ENCODE measurements around the gene ZNF687.
"Not testable (repeated sequence)": the region's sequence is repeated elsewhere in the genome, so short reads cannot be mapped to it uniquely, and the experiment has no call there.

The ZNF687 gene

DNA sequence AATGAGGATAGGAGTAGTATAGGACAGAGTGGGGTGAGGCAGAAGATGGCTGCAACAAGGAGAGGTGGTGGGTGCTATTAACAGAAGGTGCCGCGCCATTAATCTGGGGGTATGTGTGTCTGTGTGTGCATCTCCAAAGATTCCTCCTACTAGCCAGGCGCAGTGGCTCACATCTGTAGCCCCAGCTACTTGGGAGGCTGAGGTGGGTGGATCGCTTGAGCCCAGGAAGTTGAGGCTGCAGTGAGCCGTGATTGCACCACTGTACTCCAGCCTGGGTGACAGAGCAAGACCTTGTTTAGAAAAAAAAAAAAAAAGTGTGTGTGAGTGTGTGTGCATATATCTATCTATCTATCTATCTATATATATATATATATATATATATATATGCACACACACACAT, 6.8 kb upstream of the ZNF687 start:
- DNase-seq (ENCODE audit: extremely low read depth in 1 of 2, low read depth in 1 of 2), result not testable (repeated sequence)

DNA sequence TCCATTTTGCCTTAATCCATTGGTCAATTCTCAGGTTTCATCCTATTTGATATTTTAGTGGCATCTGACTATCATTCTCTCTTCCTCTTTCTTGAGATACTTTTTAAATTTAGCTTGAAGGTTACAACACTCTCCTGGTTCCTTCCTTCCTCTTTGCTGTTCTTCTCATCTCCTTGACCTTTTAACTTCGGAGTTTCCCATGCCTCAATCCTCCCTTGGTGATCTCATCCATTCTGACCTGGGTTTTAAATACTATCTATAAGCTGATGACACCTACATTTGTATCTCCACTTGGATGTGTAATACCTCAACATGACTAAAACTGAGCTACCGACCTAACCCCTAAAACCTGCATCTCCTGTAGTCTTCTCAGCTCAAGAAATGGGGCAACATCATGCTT, 4.8 kb upstream of the ZNF687 start:
- DNase-seq (ENCODE audit: extremely low read depth in 1 of 2, low read depth in 1 of 2), result no peak

DNA sequence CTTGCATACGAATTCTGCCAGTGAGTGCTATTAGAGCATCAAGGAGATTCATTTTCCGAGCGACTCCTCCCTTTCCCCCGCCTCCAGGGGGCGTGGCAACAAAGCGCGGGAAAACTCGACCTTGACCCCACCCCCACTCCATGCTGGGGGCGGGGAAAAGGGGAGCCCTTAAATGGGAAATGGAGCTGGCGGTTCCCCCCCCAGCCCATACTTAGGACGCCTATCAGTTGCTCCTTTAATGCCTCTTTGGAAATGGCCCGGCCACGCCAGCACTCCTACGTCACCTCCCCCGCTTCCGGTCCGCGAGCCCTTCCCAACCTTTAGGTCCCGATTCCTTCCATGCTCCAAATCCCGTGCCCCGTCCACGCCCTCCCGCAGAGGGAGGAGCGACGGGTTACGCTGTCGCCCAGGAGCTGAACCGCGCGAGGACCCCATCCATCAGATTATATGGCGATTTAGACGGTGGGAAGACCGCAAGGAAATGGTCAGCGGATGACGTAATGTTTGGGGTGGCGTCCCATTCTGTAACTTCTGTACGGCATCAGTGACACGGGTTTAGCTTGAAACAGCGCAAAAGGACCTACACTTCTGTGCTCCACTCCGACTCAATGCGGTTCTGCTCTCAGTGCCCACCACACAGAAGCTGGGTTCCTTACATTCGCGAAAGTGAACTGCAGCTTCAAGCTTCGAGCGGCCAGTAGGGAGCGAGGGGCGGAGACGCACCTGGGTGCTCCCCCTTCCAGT, 702 bp upstream of the ZNF687 start:
- peak; percentile 90 to 91 for DNase-seq (ENCODE audit: extremely low read depth in 1 of 2, low read depth in 1 of 2)

DNA sequence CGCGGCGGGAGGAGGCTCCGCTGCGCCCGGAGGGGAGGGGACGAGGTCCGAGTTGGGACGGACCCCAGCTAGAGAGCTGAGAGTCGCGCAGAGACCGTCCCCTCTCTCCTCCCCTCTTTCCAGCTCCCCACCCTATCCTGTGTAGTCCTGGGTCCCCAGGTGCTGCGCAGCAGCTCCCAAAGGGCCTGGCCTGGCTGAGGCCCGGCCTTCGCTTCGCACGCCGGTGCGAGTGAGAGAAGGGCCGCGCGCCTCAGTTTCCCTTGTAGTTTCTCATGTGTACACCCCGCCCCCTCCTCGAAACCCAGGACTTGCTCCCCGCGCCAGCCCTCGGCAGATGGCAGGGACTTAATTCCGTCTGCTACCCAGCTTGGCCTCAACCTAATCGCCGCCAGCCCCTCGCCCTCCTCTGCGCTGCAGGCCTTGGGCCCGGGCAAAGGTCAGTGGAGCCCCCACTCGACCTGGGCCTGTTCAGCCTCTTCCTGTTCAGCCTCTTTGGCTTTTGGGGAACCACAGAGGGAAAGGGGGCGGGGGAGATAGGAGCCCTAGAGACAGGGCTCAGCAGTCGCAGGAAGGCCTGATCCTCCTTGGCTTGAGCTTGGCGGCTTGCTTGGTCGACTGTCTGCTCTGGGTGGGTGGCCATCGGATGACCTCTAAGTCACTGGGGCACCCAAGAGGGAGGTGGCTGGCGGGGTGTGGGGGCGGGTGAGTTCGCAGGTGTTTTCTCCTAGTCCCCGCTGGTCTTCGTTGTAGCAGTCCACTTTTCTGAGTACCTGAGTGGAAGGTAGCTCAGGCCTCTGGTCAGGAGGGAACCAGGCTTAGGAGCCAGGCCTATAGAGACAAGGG, 1.0 kb downstream of the ZNF687 start:
- no peak for DNase-seq (ENCODE audit: extremely low read depth in 1 of 2, low read depth in 1 of 2)

- no peak for DNase-seq (ENCODE audit: extremely low read depth in 1 of 2, low read depth in 1 of 2)
Observed at GRCh38 chr1:151284013-151284577, 2.0 kb downstream of the ZNF687 start.

GRCh38 chr1:151286619-151287340, 4.7 kb downstream of the ZNF687 start:
- no peak for DNase-seq (ENCODE audit: extremely low read depth in 1 of 2, low read depth in 1 of 2)

DNA sequence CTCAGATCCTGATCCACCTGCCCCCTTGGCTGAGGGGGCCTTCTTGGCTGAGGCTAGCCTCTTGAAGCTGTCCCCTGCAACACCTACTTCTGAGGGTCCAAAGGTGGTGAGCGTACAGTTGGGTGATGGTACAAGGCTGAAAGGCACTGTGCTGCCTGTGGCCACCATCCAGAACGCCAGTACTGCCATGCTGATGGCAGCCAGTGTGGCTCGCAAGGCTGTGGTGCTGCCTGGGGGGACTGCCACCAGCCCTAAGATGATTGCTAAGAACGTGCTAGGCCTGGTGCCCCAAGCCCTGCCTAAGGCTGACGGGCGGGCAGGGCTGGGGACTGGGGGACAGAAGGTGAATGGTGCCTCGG, 5.2 kb downstream of the ZNF687 start:
- DNase-seq (ENCODE audit: extremely low read depth in 1 of 2, low read depth in 1 of 2), result no peak

DNA sequence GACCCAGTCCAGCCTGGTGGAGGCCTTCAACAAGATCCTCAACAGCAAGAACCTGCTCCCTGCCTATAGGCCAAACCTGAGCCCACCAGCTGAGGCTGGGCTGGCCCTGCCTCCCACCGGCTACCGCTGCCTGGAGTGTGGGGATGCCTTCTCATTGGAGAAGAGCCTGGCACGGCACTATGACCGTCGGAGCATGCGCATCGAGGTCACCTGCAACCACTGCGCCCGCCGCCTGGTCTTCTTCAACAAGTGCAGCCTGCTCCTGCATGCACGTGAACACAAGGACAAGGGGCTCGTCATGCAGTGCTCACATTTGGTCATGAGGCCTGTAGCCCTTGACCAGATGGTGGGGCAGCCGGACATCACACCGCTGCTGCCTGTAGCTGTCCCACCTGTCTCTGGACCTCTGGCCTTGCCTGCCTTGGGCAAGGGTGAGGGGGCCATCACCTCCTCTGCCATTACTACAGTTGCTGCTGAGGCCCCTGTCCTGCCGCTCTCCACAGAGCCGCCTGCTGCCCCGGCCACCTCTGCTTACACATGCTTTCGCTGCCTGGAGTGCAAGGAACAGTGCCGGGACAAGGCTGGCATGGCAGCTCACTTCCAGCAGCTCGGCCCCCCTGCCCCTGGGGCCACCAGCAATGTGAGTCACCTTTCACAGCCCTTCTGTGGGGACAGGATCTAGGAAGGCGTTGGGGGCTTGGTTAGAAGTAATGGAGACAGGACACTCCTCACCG, 5.8 kb downstream of the ZNF687 start:
- DNase-seq (ENCODE audit: extremely low read depth in 1 of 2, low read depth in 1 of 2), result no peak

DNA sequence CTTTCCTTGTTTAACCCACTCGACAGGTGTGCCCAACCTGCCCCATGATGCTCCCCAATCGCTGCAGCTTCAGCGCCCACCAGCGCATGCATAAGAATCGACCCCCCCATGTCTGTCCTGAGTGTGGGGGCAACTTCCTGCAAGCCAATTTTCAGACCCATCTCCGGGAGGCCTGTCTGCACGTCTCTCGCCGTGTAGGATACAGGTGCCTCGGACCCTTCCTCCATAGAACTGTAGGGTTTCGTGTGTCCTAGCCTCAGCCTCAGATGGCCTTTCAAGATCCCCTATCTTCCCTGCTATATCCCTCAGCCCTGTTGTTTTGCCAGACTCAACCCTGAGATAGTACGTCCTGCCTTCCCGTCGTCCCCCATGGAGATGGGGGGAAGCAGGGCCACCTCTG, 6.4 kb downstream of the ZNF687 start:
- no peak for DNase-seq (ENCODE audit: extremely low read depth in 1 of 2, low read depth in 1 of 2)

GRCh38 chr1:151289080-151289935, 7.2 kb downstream of the ZNF687 start:
- no peak for DNase-seq (ENCODE audit: extremely low read depth in 1 of 2, low read depth in 1 of 2)

GRCh38 chr1:151289991-151290708, 8.1 kb downstream of the ZNF687 start:
- no peak for DNase-seq (ENCODE audit: extremely low read depth in 1 of 2, low read depth in 1 of 2)

DNA sequence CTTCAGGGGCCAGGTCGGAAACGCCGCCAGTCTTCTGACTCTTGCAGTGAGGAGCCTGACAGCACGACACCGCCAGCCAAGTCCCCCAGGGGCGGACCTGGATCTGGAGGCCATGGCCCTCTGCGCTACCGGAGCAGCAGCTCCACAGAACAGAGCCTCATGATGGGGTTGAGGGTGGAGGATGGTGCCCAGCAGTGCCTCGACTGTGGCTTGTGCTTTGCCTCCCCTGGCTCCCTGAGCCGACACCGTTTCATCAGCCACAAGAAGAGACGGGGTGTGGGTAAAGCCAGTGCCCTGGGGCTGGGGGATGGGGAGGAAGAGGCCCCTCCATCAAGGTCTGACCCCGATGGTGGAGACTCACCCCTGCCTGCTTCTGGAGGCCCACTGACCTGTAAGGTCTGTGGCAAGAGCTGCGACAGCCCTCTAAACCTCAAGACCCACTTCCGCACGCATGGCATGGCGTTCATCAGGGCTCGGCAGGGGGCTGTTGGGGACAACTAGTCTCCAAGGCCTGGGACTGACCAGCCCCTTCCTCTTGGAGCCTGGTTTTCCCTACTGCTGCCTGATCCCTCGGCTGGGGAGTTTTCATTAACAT, 8.7 kb downstream of the ZNF687 start:
- no peak for DNase-seq (ENCODE audit: extremely low read depth in 1 of 2, low read depth in 1 of 2)

DNA sequence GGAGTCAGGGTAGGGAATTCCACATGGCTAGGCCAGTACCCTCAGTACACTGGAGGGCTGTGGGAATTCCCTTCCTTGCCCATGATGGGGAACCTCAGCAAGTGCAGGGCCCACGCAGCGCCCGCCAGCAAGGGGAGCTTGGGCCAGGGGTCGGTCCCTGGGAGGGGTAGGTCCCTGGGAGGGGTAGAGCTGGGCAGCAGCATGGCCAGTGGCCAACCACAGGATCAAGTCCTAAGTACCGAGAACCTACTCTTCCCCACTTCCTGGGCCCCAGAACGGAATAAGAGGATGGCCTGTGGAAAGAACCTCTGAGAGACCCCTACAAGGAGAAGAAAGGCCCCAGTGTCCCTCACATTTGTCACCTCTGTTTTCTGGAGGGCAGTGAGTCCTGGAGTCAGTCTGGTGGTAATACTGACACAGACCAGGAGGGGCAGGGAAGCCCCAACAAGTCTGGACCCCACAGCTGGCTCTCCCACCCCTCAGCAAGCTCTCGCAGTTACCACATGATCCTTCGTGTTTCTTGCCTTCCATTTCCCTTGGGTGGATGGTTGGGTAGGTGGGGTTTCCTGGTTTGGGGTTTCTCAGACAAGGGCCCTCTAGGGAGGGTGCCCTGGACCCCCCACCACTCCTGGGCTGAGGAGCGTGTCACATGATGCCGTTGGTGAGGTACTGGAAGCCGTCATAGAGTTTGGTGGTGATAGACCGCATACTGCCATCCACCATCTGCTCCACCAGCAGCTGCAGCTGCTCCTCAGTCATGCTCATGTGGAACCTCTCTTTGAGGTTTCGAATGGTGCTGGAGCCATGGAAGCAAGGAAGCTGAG, 10.3 kb downstream of the ZNF687 start:
- no peak for DNase-seq (ENCODE audit: extremely low read depth in 1 of 2, low read depth in 1 of 2)

DNA sequence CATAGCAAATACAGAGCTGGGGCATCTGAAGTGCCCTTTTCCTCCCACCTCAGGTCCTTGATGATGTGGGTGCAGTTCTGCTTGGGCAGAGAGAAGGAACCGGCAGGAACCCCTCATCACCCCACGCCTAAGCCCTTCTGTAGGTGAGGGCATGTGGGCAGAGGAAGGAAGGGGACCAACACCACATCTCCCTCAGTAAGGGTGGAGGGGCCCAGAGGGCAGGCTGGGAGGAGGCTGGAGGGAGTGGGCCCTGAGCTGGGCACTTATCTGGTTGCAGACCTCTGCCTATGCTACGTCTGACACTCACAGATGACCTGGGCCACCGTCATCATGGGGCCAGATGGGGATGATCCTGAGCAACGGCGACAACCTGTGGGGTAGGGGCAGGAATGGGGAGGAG, 11.0 kb downstream of the ZNF687 start:
- no peak for DNase-seq (ENCODE audit: extremely low read depth in 1 of 2, low read depth in 1 of 2)

DNA sequence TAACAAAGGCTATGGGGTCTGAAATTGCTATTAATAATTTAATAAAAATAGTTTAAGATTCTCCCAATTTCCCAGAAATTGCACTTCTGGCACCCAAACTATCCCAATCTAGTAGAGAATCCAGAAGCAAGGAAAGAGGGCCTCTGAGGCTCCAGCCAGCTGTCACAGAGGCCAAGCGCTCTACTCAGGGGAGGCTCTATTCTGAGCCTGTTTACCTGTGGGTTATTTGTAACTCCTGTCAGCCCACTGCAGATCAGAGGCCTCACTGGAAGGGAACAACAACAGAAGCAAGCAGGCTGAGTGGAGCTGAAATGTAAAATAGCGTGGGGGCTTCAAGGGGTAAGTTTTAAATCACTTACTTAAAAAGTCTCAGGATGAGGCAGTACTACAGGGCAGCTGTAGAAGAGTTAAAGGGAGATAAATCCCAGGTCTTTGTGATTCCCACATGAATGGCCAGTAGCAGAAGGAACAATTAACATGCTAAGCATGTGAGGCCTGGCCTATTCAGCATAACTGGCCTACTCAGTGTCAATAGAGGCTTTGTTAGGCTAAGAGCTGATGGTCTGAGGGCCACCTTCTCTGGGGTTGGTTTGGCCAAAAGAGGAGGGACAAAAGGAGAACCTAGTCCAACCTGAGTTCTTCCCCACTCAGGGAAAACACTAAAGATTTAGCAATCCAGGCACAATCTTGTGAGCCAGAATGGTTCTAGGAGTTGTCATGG, 12.8 kb downstream of the ZNF687 start:
- DNase-seq (ENCODE audit: extremely low read depth in 1 of 2, low read depth in 1 of 2), result no peak

GRCh38 chr1:151309811-151310323, 27.8 kb downstream of the ZNF687 start:
- DNase-seq (ENCODE audit: extremely low read depth in 1 of 2, low read depth in 1 of 2), result no peak

DNA sequence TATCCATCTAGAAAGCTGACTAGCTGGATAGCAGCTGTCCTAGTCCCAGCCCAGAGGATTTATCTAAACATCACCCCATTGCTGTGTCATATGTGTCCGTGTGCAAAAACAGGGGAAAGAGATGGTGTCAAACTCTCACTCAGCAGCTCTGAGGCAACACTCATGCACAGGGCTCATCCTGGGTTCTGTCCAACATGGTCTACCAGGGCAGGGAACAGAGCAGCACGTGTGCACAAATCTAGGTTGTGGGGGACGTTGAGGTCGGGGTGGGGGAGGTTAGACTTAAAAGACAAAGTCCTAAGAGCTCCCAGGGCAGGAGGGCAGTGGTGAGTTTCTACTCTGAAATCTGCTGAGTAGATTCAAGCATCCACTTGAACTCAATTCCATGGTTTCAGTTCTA, 28.9 kb downstream of the ZNF687 start:
- DNase-seq (ENCODE audit: extremely low read depth in 1 of 2, low read depth in 1 of 2), result no peak

Measured in stimulated activated CD8-positive, alpha-beta memory T cell treated with anti-CD3 and anti-CD28 coated beads, Interleukin-7, amount 100 ng/mL, for 48 hours (primary cell).